ENCODE data around the gene FAM241B. TPM values are rescaled to one million over a fixed set of nuclear protein-coding genes. Genes with fewer than 3 reads are reported as not detected.

The FAM241B gene
- total and polyA plus RNA-seq, 10 of the 15 experiments (the other 5 are each of a cell fraction or from before 2014, with no cell fraction given): 0.09 to 0.99 (median 0.24) TPM

DNA sequence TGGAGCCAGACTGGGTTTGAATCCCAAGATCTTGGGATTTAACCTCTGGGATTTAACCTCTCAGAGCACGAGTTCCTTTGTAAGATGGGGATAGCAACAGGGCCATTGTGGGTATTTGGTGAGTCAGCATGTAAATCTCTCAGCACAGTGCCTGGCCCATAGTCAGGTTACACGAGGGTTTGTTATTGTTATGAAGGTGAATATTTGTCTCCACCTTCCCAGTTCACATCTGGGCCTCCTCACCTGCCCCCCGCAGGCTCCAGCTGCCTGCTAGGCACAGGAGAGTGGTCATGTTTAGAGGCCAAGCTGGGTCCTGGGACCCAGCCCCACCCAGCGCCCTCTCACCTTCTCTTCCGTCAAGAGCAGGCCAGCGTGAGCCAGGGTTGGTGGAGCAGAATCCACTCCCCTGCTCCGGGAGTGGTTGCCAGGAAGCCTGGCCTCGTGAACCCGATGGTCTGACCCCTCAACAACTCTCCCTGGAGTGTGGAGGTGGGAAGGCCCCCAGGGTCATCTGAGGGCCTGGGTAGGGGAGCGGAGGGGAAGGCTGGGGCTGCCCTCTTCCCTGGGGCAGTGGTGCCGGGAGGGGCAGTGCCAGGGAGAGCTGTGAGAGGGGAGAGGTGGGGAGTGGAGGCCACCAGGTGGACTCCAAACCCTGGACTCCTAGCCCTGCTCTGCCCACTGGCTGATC, 26.0 kb downstream of the FAM241B start:
- BruUV-seq (replicated peaks): no TSS peak
- Histone ChIP-seq H3K79me2 (ENCODE audit: control insufficient read depth, insufficient read depth, low read length) (no peaks in the 10 kb centered on the region), H3K4me1 (ENCODE audit: control insufficient read depth, insufficient read depth, low read length) (no peaks in the 10 kb centered on the region), H3K27ac (ENCODE audit: control insufficient read depth, insufficient read depth) (no peak overlapping the region), H3K36me3 (ENCODE audit: control insufficient read depth in 2 of 2, insufficient read depth in 2 of 2, low read length in 1 of 2) (no peaks in the 10 kb centered on the region), H3K4me2 (ENCODE audit: control insufficient read depth, insufficient read depth) (no peak overlapping the region), H2AFZ (ENCODE audit: control insufficient read depth, low read depth, low read length) (no peak overlapping the region), H3K9me3 (replicated peaks; ENCODE audit: control insufficient read depth, insufficient read depth, low read length) (peaks cover 2% of the 10 kb centered on the region; the same call in 2 of the 3 replicates), H3K9ac (ENCODE audit: control insufficient read depth, insufficient read depth, low read length) (no peak overlapping the region), H3K27me3 (replicated peaks in 1 of 2; ENCODE audit: control insufficient read depth in 2 of 2, insufficient read depth in 2 of 2, low read length in 1 of 2) (peaks cover 0 to 6% of the 10 kb centered on the region in 2 experiments; a peak in 3 of 4 replicates), H3K4me3 (no peak overlapping the region), H4K20me1 (ENCODE audit: control insufficient read depth, insufficient read depth) (no peaks in the 10 kb centered on the region)
- no peak for FAIRE-seq
- TF ChIP-seq, protein P1, sequence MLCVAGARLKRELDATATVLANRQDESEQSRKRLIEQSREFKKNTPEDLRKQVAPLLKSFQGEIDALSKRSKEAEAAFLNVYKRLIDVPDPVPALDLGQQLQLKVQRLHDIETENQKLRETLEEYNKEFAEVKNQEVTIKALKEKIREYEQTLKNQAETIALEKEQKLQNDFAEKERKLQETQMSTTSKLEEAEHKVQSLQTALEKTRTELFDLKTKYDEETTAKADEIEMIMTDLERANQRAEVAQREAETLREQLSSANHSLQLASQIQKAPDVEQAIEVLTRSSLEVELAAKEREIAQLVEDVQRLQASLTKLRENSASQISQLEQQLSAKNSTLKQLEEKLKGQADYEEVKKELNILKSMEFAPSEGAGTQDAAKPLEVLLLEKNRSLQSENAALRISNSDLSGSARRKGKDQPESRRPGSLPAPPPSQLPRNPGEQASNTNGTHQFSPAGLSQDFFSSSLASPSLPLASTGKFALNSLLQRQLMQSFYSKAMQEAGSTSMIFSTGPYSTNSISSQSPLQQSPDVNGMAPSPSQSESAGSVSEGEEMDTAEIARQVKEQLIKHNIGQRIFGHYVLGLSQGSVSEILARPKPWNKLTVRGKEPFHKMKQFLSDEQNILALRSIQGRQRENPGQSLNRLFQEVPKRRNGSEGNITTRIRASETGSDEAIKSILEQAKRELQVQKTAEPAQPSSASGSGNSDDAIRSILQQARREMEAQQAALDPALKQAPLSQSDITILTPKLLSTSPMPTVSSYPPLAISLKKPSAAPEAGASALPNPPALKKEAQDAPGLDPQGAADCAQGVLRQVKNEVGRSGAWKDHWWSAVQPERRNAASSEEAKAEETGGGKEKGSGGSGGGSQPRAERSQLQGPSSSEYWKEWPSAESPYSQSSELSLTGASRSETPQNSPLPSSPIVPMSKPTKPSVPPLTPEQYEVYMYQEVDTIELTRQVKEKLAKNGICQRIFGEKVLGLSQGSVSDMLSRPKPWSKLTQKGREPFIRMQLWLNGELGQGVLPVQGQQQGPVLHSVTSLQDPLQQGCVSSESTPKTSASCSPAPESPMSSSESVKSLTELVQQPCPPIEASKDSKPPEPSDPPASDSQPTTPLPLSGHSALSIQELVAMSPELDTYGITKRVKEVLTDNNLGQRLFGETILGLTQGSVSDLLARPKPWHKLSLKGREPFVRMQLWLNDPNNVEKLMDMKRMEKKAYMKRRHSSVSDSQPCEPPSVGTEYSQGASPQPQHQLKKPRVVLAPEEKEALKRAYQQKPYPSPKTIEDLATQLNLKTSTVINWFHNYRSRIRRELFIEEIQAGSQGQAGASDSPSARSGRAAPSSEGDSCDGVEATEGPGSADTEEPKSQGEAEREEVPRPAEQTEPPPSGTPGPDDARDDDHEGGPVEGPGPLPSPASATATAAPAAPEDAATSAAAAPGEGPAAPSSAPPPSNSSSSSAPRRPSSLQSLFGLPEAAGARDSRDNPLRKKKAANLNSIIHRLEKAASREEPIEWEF (IDR thresholded peaks at IDR 0.05; ENCODE audit: insufficient replicate concordance, low read depth, low read length): no peak
- TF ChIP-seq IKZF2 (IDR thresholded peaks at IDR 0.05) (no peak), FOXK2 (IDR thresholded peaks at IDR 0.05) (no peak), CREM (IDR thresholded peaks at IDR 0.05; ENCODE audit: low read depth) (no peak), PML (IDR thresholded peaks at IDR 0.05; ENCODE audit: low read length) (no peak)
- TF ChIP-seq, protein P2, sequence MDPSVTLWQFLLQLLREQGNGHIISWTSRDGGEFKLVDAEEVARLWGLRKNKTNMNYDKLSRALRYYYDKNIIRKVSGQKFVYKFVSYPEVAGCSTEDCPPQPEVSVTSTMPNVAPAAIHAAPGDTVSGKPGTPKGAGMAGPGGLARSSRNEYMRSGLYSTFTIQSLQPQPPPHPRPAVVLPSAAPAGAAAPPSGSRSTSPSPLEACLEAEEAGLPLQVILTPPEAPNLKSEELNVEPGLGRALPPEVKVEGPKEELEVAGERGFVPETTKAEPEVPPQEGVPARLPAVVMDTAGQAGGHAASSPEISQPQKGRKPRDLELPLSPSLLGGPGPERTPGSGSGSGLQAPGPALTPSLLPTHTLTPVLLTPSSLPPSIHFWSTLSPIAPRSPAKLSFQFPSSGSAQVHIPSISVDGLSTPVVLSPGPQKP (IDR thresholded peaks at IDR 0.05; ENCODE audit: low read depth, low read length): no peak
- TF ChIP-seq, protein P3, sequence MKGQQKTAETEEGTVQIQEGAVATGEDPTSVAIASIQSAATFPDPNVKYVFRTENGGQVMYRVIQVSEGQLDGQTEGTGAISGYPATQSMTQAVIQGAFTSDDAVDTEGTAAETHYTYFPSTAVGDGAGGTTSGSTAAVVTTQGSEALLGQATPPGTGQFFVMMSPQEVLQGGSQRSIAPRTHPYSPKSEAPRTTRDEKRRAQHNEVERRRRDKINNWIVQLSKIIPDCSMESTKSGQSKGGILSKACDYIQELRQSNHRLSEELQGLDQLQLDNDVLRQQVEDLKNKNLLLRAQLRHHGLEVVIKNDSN (IDR thresholded peaks at IDR 0.05; ENCODE audit: borderline replicate concordance, extremely low read length, insufficient read depth, low read depth, low read length): no peak
- WGBS (ENCODE audit: insufficient coverage, insufficient replicate concordance, low lambda C conversion rate, missing lambda C conversion rate): 10% methylated on average over 11 of the region's 11 CpGs
- CTCF ChIA-PET: interaction anchor here (2.0 kb wide), 1 partner anchor 141 kb away, joined by 7 read pairs; no protein-coding TSS in a partner anchor
- in situ Hi-C loops (cut with MboI): no loop called here
- POLR2A ChIA-PET: no interaction called here
- DNase-seq (ENCODE audit: low read depth, low spot score): no peak
- no peak for ATAC-seq
- SMC1A ChIA-PET (ENCODE audit: uncharacterized antibody, unreplicated experiment): no interaction called here
- RAD21 ChIA-PET (ENCODE audit: unreplicated experiment): no interaction called here
- intact Hi-C loops (cut with micrococcal nuclease; ENCODE audit: unreplicated experiment): no loop called here

Data from GM12878 (cell line).